ENCODE data around the gene SAP30.

- TF ChIP-seq ZBTB4 (CRISPR knock-in tag; IDR thresholded peaks at IDR 0.05): no peak
- TF ChIP-seq CTCF (IDR thresholded peaks at IDR 0.05 in 2 of 3, conservative IDR thresholded peaks at IDR 0.05 in 1 of 3; ENCODE audit: control insufficient read depth in 2 of 3, extremely low read depth in 1 of 3, insufficient read depth in 1 of 3, low read depth in 3 of 3, low read length in 3 of 3): no peak
- TF ChIP-seq POLR2A (IDR thresholded peaks at IDR 0.05; ENCODE audit: low read depth, low read length): no peak
- no peak for TF ChIP-seq USF1 (IDR thresholded peaks at IDR 0.05; ENCODE audit: borderline replicate concordance, extremely low read length, insufficient read depth, low read depth, low read length)
- TF ChIP-seq EZH2 (IDR thresholded peaks at IDR 0.05; ENCODE audit: borderline replicate concordance, control insufficient read depth, low read depth, low read length): no peak
- no peak for TF ChIP-seq CHD1 (IDR thresholded peaks at IDR 0.05; ENCODE audit: low read depth, low read length)
- TF ChIP-seq USF2 (IDR thresholded peaks at IDR 0.05; ENCODE audit: borderline replicate concordance, low read depth, low read length): no peak
- TF ChIP-seq SMARCA5 (IDR thresholded peaks at IDR 0.05): no peak
- no peak for TF ChIP-seq TAF1 (IDR thresholded peaks at IDR 0.05; ENCODE audit: borderline replicate concordance, low read depth, low read length)
- TF ChIP-seq ATF2 (IDR thresholded peaks at IDR 0.05; ENCODE audit: low read length): no peak
- TF ChIP-seq ATF7 (IDR thresholded peaks at IDR 0.05; ENCODE audit: low read depth): no peak
- no peak for TF ChIP-seq SUPT20H (IDR thresholded peaks at IDR 0.05; ENCODE audit: borderline replicate concordance, control insufficient read depth, low read depth, low read length)
Observed at GRCh38 chr4:173382349-173382748, 11.6 kb downstream of the SAP30 start.
